ENCODE measurements around the gene SMPD2. TPM values are rescaled to one million over a fixed set of nuclear protein-coding genes. Genes with fewer than 3 reads are reported as not detected.

SMPD2 gene
- total and polyA plus RNA-seq, 2 of the 4 experiments (the other 2 are of a cell fraction) = 7.7 to 9.0 TPM

GRCh38 chr6:109452181-109452580 lies 11.7 kb downstream of the SMPD2 start:
- ATAC-seq (ENCODE audit: low read depth) = no peak
- Histone ChIP-seq H3K4me2 (ENCODE audit: low read depth, low read length) (no peak overlapping the region), H4K8ac (ENCODE audit: low read depth in 2 of 2, low read length in 2 of 2) (no peak overlapping the region), H3K79me1 (ENCODE audit: low read depth in 1 of 2, low read length in 2 of 2) (peaks cover 23 to 62% of the 10 kb centered on the region in 2 experiments), H3K4me1 (ENCODE audit: control insufficient read depth, insufficient read depth, low read length) (peaks cover 9% of the 10 kb centered on the region), H2BK5ac (ENCODE audit: low read depth, low read length, poor library complexity, severe bottlenecking) (no peak overlapping the region), H2BK15ac (ENCODE audit: low read depth, low read length) (no peak overlapping the region), H3K9me3 (ENCODE audit: control insufficient read depth, insufficient read depth, low read length) (no peaks in the 10 kb centered on the region), H2AFZ (replicated peaks; ENCODE audit: low read length, poor library complexity) (no peak overlapping the region), H2BK20ac (ENCODE audit: low read depth, low read length) (no peak overlapping the region), H3K9me1 (ENCODE audit: insufficient read depth, low read length) (peaks cover 19% of the 10 kb centered on the region), H4K5ac (ENCODE audit: low read depth, low read length) (no peak overlapping the region), H3K4me3 (ENCODE audit: insufficient read depth, low read depth, low read length) (no peak overlapping the region), H2AK5ac (ENCODE audit: low read depth, low read length) (no peak overlapping the region), H3K4ac (ENCODE audit: low read depth, low read length) (no peak overlapping the region), H3K23ac (ENCODE audit: low read depth, low read length) (no peak overlapping the region), H4K91ac (ENCODE audit: insufficient read depth, low read depth, low read length) (no peak overlapping the region), H3K27me3 (ENCODE audit: control insufficient read depth, insufficient read depth, low read length) (no peaks in the 10 kb centered on the region), H2AK9ac (replicated peaks; ENCODE audit: low read depth, low read length, poor library complexity) (peak overlapping the region; percentile 12), H3K9ac (ENCODE audit: low read depth, low read length) (no peak overlapping the region), H3K36me3 (ENCODE audit: control insufficient read depth, insufficient read depth, low read length) (peaks cover 40% of the 10 kb centered on the region), H3K14ac (replicated peaks; ENCODE audit: low read depth, low read length) (no peak overlapping the region), H3K56ac (ENCODE audit: extremely low read depth, insufficient read depth, low read length) (no peak overlapping the region), H4K20me1 (ENCODE audit: insufficient read depth, low read length) (peaks cover 7% of the 10 kb centered on the region; the same call in 1 of the 2 replicates), H2BK120ac (ENCODE audit: low read depth, low read length) (no peak overlapping the region), H3K27ac (ENCODE audit: insufficient read depth, low read length) (no peak overlapping the region), H3K18ac (ENCODE audit: low read depth, low read length) (no peak overlapping the region)
- no peak for DNase-seq
- in situ Hi-C loops (cut with MboI; ENCODE audit: low sequenced_read_pairs) (no loop called here), intact Hi-C loops (cut with micrococcal nuclease) (no loop called here), dilution Hi-C loops (cut with HindIII; ENCODE audit: low sequenced_read_pairs, unreplicated experiment) (no loop called here)
- 100% methylated on average over 4 of the region's 9 CpGs; no CpG with 5 or more reads in 1 of the 2 experiments for WGBS, 2 experiments (ENCODE audit: extremely low coverage in 2 of 2, insufficient read length in 1 of 2)
- ChIA-PET CTCF (no interaction called here), POLR2A (ENCODE audit: unreplicated experiment) (no interaction called here)
- TF ChIP-seq ELK1 (IDR thresholded peaks at IDR 0.05; ENCODE audit: borderline replicate concordance, low read depth, low read length) (no peak), MXI1 (IDR thresholded peaks at IDR 0.05; ENCODE audit: borderline replicate concordance, low read depth, low read length) (no peak), MAFK (IDR thresholded peaks at IDR 0.05; ENCODE audit: low read depth, low read length) (no peak), SMC3 (IDR thresholded peaks at IDR 0.05; ENCODE audit: low read depth, low read length) (no peak), CHD1 (IDR thresholded peaks at IDR 0.05; ENCODE audit: low read depth, low read length) (no peak), CEBPB (IDR thresholded peaks at IDR 0.05; ENCODE audit: low read depth, low read length) (no peak), POLR2A (IDR thresholded peaks at IDR 0.05; ENCODE audit: low read depth, low read length) (no peak), RCOR1 (IDR thresholded peaks at IDR 0.05; ENCODE audit: insufficient replicate concordance, low read length) (no peak), MAZ (IDR thresholded peaks at IDR 0.05; ENCODE audit: borderline replicate concordance, low read depth, low read length) (no peak), FOS (IDR thresholded peaks at IDR 0.05; ENCODE audit: low read depth, low read length) (no peak), NFE2L2 (IDR thresholded peaks at IDR 0.05; ENCODE audit: low read depth, low read length) (no peak)
- TF ChIP-seq, protein P1, sequence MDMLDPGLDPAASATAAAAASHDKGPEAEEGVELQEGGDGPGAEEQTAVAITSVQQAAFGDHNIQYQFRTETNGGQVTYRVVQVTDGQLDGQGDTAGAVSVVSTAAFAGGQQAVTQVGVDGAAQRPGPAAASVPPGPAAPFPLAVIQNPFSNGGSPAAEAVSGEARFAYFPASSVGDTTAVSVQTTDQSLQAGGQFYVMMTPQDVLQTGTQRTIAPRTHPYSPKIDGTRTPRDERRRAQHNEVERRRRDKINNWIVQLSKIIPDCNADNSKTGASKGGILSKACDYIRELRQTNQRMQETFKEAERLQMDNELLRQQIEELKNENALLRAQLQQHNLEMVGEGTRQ (IDR thresholded peaks at IDR 0.05; ENCODE audit: low read depth, low read length) = no peak
- BruUV-seq (replicated peaks) = no TSS peak

Measured in IMR-90 (cell line).